Choroid plexus epithelial cell (primary cell): ENCODE measurements around the gene CTIF.

Experiments
- DNase-seq: peaks from one replicate; pipeline ENCODE4 v3.0.0-alpha.2; 2010; ENCODE audit warnings: low read depth
- H3K4me3 ChIP-seq: 2 replicates; pipeline ENCODE4 v1.5.1; 2011; ENCODE audit warnings: low read depth, mild to moderate bottlenecking, control low read depth, low read length, moderate library complexity
- TF ChIP-seq, protein P1 (sequence below): conservative IDR thresholded peaks from 2 replicates; pipeline ENCODE4 v1.5.1; 2011; ENCODE audit warnings: low read depth, mild to moderate bottlenecking, control low read depth, inconsistent platforms, low read length, moderate library complexity

Gene CTIF

DNA sequence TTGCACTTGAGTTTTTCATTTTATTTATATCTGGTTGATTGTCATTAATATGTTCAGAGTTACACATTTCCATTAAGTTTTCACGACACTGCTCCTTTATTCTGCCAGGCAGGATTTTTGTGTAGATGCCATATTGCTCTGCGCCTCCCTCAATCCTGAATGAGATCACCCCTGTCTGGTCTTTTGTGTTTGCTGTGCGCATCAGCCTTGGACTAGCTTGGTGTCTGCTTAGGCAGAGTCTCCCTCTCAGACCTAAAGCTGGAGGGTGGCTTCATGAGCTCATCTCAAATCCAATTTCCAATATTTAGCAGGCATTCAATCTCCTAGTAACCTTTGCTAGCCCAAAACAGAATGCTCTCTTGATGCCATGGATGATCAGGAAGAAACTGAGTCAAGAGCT, 274.5 kb downstream of the CTIF start:
- no peak for DNase-seq
- no peak overlapping the region for H3K4me3 ChIP-seq
- TF ChIP-seq, protein P1, sequence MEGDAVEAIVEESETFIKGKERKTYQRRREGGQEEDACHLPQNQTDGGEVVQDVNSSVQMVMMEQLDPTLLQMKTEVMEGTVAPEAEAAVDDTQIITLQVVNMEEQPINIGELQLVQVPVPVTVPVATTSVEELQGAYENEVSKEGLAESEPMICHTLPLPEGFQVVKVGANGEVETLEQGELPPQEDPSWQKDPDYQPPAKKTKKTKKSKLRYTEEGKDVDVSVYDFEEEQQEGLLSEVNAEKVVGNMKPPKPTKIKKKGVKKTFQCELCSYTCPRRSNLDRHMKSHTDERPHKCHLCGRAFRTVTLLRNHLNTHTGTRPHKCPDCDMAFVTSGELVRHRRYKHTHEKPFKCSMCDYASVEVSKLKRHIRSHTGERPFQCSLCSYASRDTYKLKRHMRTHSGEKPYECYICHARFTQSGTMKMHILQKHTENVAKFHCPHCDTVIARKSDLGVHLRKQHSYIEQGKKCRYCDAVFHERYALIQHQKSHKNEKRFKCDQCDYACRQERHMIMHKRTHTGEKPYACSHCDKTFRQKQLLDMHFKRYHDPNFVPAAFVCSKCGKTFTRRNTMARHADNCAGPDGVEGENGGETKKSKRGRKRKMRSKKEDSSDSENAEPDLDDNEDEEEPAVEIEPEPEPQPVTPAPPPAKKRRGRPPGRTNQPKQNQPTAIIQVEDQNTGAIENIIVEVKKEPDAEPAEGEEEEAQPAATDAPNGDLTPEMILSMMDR, result no peak

DNA sequence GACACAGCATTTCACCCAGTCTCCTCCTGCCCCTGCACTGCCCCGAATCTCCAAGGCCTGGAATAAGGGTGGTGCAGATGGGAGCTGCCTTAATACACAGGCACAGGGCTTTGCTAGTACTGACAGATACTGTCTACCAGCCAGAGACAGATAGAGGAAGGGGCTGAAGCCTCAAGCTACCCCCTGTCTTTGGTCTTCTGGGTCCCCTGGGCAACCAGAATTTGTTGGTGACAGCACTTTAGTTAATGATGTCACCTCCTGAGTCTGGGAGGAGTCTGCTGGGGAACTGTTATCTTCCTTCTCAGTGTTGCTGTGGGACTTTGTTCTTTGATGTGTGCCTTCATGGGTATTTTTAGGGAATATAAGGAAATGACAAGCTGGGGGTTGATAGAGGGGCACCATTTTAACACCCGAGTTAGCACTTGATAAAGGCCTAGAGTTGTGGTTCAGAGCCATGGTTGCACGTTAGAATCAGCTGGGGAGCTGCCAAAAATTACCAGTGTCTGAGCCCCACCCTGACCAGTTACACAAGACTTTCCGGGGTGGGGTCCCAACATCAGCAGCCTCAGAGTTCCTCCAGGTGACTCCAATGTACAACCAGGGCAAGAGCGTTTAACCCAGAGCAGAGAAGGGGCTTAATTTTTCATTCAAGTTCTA, 275.1 kb downstream of the CTIF start:
- TF ChIP-seq, protein P1, result no peak
- H3K4me3 ChIP-seq, result no peak overlapping the region
- DNase-seq, result no peak

DNA sequence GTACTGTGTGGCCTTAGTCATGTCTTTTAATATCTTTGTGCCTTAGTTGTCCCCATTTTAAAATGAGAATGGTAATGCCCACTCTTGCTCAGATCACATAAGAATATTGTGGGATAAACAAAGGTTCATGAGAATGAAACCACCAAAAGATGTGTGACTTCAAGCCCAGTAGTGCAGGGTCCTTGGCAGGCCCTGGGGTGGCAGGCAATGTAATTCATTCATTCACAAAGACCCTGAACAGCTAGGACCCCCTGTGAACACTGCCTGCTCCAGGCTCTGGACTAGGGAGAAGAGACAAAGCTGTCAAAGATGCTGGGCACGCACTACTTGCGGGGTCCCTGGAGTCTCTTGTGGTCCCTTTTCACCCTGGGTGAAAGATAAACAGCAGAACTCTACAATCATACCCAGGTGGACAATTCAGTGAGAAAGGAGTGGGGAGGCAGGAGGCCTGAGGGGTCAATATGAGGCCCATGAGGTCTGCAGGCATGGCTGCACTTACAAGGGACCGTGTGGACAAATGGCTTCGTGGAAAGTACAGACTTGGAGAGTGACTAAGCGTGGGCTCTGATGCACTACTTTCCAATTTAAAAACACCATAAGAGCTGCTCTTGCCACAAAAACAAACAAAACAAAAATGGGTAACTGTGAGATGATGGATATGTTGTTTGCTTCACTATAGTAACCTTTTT, 275.8 kb downstream of the CTIF start:
- DNase-seq, result no peak
- TF ChIP-seq, protein P1, result no peak
- H3K4me3 ChIP-seq, result no peak overlapping the region

DNA sequence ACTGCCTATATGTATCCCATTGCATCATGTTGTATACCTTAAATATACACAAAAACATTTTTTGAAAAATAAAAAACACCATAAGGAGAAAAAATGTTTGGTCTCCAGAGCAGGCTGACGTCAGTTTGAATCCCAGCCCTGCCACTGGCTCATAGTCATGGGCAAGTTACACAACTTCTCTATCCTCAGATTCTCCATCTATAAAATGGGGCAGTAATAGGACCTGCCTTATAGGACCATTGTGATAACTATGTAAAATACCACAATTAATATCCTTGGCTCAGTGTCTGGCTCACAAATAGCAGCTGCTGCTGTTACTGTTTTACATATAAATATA, 276.3 kb downstream of the CTIF start:
- DNase-seq, result no peak
- H3K4me3 ChIP-seq, result no peak overlapping the region
- TF ChIP-seq, protein P1, result no peak

DNA sequence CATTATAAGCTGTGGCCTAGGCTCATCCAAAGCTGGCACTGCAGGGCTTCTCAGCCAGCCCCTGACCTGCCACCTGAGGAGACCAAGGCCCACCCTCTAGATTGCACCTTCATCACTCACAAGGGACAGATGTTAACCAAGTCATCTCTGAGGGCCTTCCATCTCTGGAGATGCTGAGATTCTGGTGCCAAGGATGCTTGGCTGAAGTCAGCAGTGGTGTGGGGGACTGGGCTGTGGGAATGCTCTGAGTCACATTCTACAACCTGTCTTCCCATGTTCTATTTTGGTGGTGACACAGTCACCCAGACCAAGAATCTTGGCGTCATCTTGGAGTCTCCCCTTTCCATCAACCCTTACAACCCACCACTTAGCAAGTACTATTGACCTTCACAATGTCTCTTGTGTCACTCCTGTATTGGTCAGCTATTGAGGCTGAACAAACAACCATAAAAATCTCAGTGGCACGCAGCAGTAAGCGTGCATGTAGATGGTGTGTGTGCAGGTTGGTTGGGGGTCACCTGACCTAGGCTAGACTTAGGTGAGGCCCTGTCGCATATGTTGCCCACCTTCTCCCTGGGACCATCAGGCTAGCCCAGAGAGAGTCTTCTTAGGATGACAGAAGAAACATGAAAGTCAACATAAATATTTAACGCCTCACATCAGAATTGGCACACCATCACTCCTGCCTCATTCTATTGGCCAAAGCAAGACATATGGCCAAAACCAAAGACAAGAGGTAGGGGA, 276.9 kb downstream of the CTIF start:
- no peak for DNase-seq
- H3K4me3 ChIP-seq, result no peak overlapping the region
- TF ChIP-seq, protein P1, result no peak

DNA sequence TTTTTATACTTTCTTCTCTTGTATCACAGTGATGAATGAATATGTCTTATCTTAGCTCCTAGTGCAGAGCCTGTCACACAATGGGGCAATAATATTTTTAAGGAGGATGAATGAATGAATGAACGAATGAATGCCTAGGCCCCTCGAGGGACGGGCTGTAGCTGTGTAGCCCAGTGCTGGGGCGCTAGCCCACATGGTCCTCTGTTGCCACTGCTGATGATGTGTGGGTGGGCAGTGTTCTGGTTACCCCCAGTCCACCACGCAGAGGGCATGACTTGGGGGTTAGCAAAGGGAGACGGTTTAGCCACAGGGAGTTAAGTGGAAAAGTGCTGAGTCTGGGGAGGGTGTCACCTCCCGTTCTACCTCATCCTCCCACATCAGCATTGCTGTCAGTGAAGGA, 277.7 kb downstream of the CTIF start:
- H3K4me3 ChIP-seq, result no peak overlapping the region
- no peak for DNase-seq
- TF ChIP-seq, protein P1, result no peak

DNA sequence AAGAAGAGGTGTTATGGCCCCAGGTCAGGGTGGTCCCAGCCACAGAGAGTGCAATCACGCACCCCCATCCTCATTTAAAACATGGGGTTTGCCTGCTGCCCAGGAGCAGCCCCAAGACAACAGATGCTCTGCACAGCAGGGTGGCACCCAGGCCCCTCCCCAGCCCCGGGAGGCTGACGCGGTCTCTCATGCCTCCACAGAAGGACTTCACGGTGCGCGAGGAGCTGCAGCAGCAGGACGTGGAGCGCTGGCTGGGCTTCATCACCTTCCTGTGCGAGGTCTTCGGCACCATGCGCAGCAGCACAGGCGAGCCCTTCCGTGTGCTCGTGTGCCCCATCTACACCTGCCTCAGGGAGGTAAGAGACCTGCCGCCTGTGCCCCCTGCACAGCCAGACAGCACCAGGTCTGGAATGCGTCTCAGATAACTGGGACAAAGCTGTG, 278.2 kb downstream of the CTIF start:
- DNase-seq, result no peak
- H3K4me3 ChIP-seq, result no peak overlapping the region
- TF ChIP-seq, protein P1, result no peak
